AG10803 (cell line): ENCODE measurements around the gene MRPL42.

ENCODE experiments used
- DNase-seq: peaks from one replicate; pipeline ENCODE4 v3.0.0; 2010; ENCODE audit warnings: low read depth
- H3K4me3 ChIP-seq: 2 replicates; pipeline ENCODE4 v1.5.1; 2011; ENCODE audit warnings: mild to moderate bottlenecking, low read length, control low read depth
- TF ChIP-seq, protein P1 (sequence below): conservative IDR thresholded peaks from 2 replicates; pipeline ENCODE4 v1.5.1; 2011; ENCODE audit warnings: mild to moderate bottlenecking, low read length, control low read depth, inconsistent platforms

MRPL42 gene

DNA sequence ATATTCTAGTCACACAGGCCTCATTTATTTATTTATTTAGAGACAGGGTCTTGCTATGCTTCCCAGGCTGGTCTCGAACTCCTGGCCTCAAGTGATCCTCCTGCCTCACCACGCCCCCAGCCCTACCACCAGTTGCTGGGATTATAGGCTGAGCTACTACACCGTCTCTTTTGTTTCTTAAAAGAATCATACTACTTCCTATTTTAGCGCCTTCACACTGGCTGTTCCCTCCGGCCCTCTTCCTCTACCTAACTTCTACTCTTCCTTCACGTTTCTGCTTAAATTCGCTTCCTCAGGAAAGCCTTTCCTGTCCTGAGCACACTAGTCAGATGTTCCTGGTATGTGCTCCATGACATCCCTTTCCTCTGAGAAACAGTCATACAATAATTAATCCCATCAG lies 6.4 kb upstream of the MRPL42 start:
- no peak overlapping the region for H3K4me3 ChIP-seq
- DNase-seq: no peak
- TF ChIP-seq, protein P1, sequence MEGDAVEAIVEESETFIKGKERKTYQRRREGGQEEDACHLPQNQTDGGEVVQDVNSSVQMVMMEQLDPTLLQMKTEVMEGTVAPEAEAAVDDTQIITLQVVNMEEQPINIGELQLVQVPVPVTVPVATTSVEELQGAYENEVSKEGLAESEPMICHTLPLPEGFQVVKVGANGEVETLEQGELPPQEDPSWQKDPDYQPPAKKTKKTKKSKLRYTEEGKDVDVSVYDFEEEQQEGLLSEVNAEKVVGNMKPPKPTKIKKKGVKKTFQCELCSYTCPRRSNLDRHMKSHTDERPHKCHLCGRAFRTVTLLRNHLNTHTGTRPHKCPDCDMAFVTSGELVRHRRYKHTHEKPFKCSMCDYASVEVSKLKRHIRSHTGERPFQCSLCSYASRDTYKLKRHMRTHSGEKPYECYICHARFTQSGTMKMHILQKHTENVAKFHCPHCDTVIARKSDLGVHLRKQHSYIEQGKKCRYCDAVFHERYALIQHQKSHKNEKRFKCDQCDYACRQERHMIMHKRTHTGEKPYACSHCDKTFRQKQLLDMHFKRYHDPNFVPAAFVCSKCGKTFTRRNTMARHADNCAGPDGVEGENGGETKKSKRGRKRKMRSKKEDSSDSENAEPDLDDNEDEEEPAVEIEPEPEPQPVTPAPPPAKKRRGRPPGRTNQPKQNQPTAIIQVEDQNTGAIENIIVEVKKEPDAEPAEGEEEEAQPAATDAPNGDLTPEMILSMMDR: no peak

DNA sequence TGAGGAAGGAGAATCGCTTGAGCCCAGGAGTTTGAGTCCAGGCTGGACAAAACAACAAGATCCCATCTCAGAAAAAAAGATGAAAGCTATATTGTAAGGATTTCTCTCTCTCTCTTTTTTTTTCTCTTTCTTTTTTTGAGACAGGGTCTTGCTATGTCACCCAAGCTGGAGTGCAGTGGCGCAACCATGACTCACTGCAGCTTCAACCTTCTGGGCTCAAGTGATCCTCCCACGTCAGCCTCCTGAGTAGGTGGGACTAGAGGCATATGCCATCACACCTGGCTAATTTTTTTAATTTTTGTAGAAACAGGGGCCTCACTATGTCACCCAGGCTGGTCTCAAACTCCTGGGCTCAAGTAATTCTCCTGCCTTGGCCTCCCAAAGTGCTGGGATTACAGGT lies 5.8 kb upstream of the MRPL42 start:
- TF ChIP-seq, protein P1: no peak
- DNase-seq: no peak
- no peak overlapping the region for H3K4me3 ChIP-seq

GRCh38 chr12:93465841-93466240 lies 1.5 kb upstream of the MRPL42 start:
- no peak for DNase-seq
- no peak overlapping the region for H3K4me3 ChIP-seq
- TF ChIP-seq, protein P1: no peak

DNA sequence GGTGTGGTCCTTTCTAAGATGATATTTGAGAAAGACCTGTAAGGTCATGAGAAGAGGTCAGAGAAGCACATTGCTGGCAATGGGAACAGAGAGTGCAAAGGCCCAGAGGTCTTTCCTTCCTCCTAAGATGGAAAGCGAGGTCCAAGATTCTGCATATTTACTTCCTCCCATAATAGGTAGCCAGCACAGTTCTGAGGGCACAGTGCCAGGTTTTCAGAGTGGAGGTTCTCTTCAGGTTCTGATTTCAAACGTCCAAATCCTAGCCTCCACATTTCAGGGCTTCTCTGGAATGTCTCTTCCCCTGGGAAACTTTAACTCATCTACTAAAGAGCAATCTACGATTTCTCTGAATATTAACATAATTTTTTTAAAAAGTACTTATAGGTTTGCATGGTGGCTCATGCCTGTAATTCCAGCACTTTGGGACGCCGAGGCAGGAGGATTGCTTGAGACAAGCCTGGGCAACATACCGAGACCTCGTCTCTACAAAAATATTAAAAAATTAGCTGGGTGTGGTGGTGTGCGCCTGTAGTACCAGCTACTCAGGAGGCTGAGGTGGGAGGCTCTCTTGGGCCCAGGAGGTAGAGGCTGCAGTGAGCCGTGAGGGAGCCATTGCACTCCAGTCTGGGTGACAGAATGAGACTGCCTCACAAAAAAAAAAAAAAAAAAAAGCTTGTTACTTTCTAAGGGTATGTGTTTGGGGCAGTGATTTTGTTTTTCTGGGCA lies 526 bp upstream of the MRPL42 start:
- DNase-seq: no peak
- TF ChIP-seq, protein P1: no peak
- no peak overlapping the region for H3K4me3 ChIP-seq

- DNase-seq: no peak
- peak overlapping the region; percentile 95 for H3K4me3 ChIP-seq
- TF ChIP-seq, protein P1: no peak
These were observed 676 bp downstream of the MRPL42 start for GRCh38 chr12:93468008-93468371.

- DNase-seq: no peak
- TF ChIP-seq, protein P1: no peak
- H3K4me3 ChIP-seq: no peak overlapping the region
These were observed 2.1 kb downstream of the MRPL42 start for GRCh38 chr12:93469386-93469785.

- DNase-seq: no peak
- H3K4me3 ChIP-seq: no peak overlapping the region
- TF ChIP-seq, protein P1: no peak
These were observed 9.2 kb downstream of the MRPL42 start for GRCh38 chr12:93476555-93476954.
